SK-N-MC (cell line): ENCODE data around the gene TAF1B.

Source experiments
- DNase-seq: peaks from one replicate; pipeline ENCODE4 v3.0.0-alpha.2; 2011; ENCODE audit warnings: low read depth, low spot score
- H3K27ac ChIP-seq: fragments of 200-600 bp; sonication (generic); 2 replicates; pipeline ENCODE4 v1.5.1; 2016; ENCODE audit warnings: mixed run types
- H3K36me3 ChIP-seq: fragments of 200-600 bp; sonication (generic); 2 replicates; pipeline ENCODE4 v1.6.1; 2017; ENCODE audit warnings: antibody characterized with exemption, low read length, mixed read lengths; ENCODE audit not compliant: insufficient read depth
- H3K4me3 ChIP-seq: fragments of 200-600 bp; sonication (generic); 2 replicates; pipeline ENCODE4 v1.5.1; 2016
- H3K9ac ChIP-seq: fragments of 200-600 bp; sonication (generic); 2 replicates; pipeline ENCODE4 v1.8.0; 2017; ENCODE audit warnings: mixed run types, mixed read lengths; ENCODE audit not compliant: insufficient read length
- H3K9me3 ChIP-seq: fragments of 200-600 bp; sonication (generic); 2 replicates; pipeline ENCODE4 v1.6.1; 2017; ENCODE audit warnings: low read depth, mild to moderate bottlenecking, antibody characterized with exemption, low read length, moderate library complexity, mixed read lengths
- EZH2 ChIP-seq: fragments of 200-600 bp; sonication (generic); IDR thresholded peaks from one replicate; pipeline ENCODE4 v1.6.1; 2017; ENCODE audit warnings: antibody characterized with exemption
- FOXP2 ChIP-seq: optimal IDR thresholded peaks from 2 replicates; pipeline ENCODE3; 2011; ENCODE audit warnings: mild to moderate bottlenecking, moderate library complexity; ENCODE audit not compliant: insufficient read depth; ENCODE audit errors: extremely low read length, control extremely low read depth
- POLR2AphosphoS5 ChIP-seq: IDR thresholded peaks from 2 replicates; pipeline ENCODE4 v1.6.1; 2012; ENCODE audit warnings: mild to moderate bottlenecking, low read depth, low read length, borderline replicate concordance

TAF1B gene

DNA sequence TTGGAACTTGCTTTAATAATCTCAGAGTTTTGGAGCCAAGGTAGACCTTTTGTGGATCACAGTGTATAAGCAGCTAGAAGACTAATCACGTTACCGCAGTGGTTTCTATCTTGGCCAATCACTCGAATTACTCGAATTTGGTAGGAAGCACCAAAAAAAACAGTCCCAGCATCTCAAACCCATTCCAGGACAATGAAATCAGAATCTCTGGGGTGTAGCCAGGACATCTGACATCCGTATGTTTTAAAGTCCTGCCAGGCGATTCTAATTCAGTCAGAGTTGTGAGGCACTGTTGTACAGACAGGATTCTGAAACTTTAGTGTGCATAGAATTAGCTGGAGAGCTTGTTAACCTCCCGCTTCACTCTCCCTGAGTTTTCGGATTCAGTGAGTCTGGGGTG lies 139.0 kb downstream of the TAF1B start:
- no peaks in the 10 kb centered on the region for H3K9me3 ChIP-seq
- no peak for DNase-seq
- H3K27ac ChIP-seq: no peak overlapping the region
- no peaks in the 10 kb centered on the region for H3K36me3 ChIP-seq
- H3K4me3 ChIP-seq: no peak overlapping the region
- no peak overlapping the region for H3K9ac ChIP-seq
- TF ChIP-seq FOXP2 (no peak), EZH2 (no peak), POLR2AphosphoS5 (no peak)

DNA sequence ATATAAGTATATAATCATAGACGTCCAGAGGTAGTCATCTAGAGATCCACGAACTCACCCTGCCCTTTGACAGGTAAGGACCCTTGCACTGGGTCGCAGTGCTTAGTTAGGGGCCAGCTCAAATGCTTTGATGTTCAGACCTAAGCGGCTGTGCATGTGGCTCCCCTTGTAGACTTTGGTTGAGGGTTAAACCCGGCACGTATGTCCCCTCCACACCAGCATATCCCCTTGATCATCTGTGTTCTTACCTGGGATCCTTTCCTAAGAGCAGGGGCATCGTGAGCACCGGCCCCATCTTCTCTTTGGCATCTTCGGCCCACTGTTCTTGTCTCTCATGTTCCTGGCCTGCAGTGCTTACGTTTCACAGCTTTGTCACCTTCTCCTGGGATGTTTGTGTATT lies 139.6 kb downstream of the TAF1B start:
- no peak for TF ChIP-seq FOXP2
- no peak for TF ChIP-seq EZH2
- TF ChIP-seq POLR2AphosphoS5: no peak
- H3K27ac ChIP-seq: no peak overlapping the region
- DNase-seq: no peak
- no peak overlapping the region for H3K9ac ChIP-seq
- no peaks in the 10 kb centered on the region for H3K36me3 ChIP-seq
- H3K9me3 ChIP-seq: no peaks in the 10 kb centered on the region
- H3K4me3 ChIP-seq: no peak overlapping the region

DNA sequence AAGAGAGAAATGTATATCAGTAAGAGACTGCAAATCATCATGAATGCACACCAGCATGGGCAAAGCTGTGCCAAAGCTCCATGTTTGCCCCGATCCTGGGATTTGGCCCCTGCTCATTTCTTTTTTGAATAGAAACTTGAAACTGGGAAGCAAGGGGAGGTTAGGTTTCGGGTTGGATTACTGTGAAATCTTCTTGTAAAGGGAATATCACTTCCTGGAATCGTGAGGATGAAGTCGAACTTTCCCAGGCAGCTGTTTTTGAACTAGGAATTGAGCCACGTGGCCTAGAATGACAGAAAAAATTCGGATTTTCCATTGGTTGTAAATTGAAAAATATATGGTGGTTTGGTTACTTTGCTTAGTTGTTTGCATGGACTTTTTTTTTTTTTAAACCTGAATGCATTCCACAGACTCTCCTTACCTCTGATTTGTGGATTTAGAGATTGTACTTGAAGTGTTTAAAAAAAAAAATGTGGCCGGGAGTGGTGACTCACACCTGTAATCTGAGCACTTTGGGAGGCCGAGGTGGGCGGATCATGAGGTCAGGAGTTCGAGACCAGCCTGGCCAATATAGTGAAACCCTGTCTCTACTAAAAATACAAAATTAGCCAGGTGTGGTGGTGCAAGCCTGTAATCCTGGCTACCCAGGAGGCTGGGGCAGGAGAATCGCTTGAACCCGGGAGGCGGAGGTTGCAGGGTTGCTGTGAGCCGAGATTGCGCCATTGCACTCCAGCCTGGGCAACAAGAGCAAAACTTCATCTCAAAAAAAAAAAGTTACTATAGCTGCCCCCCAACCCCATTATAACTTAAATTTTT lies 140.3 kb downstream of the TAF1B start:
- Histone ChIP-seq H3K4me3 (no peak overlapping the region), H3K9me3 (no peaks in the 10 kb centered on the region), H3K27ac (no peak overlapping the region), H3K9ac (no peak overlapping the region), H3K36me3 (no peaks in the 10 kb centered on the region)
- TF ChIP-seq POLR2AphosphoS5 (no peak), EZH2 (no peak), FOXP2 (no peak)
- DNase-seq: no peak
